ENCODE results near the gene APC.
"Not testable (repeated sequence)": the region's sequence is repeated elsewhere in the genome, so short reads cannot be mapped to it uniquely, and the experiment has no call there.

APC gene

GRCh38 chr5:112716895-112717294, 20.8 kb upstream of the APC start:
- DNase-seq (ENCODE audit: low spot score), result not testable (repeated sequence)

- no peak for DNase-seq (ENCODE audit: low spot score)
Observed at GRCh38 chr5:112717506-112718082, 20.1 kb upstream of the APC start.

GRCh38 chr5:112718344-112718743, 19.3 kb upstream of the APC start:
- DNase-seq (ENCODE audit: low spot score), result no peak

DNA sequence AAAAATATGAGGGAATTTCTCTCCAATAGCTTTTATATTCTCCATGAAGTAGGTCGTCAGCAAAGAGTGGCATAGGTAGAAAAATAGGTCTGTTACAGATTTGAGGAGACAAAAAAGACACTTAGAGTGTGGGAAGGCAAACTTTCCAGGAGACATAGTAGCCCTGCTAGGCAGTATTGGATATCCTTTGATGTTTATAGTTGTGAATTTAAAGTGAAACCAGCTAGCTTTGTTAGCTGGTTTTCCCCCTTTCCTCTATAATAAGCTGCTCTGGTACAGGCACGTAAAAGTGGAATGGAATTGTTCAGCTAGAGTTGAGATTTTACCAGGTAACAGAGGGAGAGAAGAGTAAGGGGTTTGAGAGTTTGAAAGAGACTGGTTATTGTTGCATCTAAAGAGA, 17.1 kb upstream of the APC start:
- DNase-seq (ENCODE audit: low spot score), result no peak

DNA sequence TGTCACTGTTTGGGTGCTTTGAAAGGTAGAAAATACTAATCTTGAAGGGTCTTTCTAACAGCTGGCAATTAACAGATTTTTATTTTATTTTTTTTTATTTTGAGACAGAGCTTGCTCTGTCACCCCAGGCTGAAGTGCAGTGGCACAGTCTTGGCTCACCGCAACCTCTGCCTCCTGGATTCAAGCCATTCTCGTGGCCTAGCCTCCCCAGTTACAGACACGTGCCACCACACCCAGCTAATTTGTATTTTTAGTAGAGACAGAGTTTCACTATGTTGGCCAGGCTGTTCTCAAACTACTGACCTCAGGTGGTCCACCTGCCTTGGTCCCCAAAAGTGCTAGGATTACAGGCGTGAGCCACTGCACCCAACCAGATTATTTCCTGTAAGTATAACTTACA, 12.8 kb upstream of the APC start:
- DNase-seq (ENCODE audit: low spot score), result no peak

- DNase-seq (ENCODE audit: low spot score), result no peak
Observed at GRCh38 chr5:112729630-112730029, 8.1 kb upstream of the APC start.

DNA sequence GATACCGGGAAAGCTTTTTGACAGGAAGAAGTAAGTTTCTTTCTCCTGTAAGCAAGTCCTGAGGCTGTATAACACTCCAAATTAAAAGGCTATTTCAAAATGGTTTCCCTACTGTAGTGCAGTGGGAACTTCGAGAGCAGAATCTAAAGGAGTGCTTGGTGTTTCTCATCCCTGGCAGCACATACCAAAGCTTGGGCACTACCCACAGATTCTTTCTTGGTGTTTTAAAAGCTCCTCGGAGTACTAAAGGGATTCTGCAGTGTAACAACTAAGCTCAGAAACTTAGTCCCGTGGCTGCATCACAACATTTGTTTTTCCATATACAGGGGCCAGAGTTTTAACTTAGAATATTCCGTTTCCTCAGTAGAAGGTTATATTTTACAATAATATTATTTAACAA, 5.6 kb upstream of the APC start:
- no peak for DNase-seq (ENCODE audit: low spot score)

GRCh38 chr5:112733586-112733985, 4.1 kb upstream of the APC start:
- no peak for DNase-seq (ENCODE audit: low spot score)

GRCh38 chr5:112734597-112734996, 3.1 kb upstream of the APC start:
- DNase-seq (ENCODE audit: low spot score), result no peak

DNA sequence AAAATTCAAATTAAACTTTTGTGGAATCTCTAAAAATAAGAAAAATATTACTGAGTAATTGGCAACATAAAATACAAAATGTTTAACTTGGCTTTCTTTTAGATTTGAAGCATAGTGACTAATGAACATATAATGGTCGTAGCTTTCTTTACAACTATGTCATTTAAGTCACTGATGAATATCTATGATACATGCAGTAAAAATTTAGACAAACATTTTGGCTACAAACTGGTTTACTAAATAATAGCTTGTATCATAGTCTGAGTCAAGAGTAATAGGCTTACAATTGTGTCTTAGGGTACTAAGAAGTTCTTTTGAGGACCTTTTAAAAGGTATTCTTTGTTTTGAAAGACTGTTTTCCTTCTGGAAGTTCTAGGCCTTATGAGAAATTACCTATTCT, 2.0 kb upstream of the APC start:
- DNase-seq (ENCODE audit: low spot score), result no peak

DNA sequence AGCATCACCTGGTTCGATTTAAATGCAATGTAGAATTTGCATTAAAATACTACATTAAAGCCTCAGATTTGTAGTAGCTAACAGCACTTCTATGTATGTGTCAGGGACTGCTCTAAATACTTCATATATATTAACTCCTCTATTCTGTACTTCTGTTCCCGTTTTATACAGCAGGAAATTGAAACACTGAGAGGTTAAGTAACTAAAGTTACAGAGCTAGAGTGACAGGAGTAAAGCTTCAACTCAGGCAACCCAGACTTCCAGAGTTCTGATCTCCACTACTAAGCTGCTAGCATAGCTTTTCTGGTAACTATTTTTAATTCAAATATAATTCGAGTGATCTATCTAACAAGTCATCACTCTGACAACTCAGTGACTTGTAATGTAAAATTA, 619 bp upstream of the APC start:
- DNase-seq (ENCODE audit: low spot score), result no peak

DNA sequence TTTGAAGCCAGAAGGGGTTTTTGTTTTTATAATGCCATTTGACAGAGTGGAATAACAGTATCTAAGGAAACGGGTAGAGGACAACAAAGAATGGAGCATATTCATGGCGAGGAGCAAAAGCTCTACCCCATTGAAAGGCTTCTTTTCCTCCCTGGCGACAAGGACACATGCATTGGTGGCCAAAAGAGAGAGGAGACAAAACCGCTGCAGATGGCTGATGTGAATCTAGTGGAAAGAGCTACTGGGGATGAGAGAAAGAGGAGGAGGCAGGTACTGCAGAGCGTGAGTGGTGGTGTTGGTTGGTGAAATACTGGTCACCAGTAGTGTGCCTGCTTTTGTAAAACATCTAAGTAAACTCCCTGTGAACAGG, 491 bp downstream of the APC start:
- DNase-seq (ENCODE audit: low spot score), result peak; percentile 40

GRCh38 chr5:112742424-112742823, 4.7 kb downstream of the APC start:
- DNase-seq (ENCODE audit: low spot score), result peak; percentile 7

DNA sequence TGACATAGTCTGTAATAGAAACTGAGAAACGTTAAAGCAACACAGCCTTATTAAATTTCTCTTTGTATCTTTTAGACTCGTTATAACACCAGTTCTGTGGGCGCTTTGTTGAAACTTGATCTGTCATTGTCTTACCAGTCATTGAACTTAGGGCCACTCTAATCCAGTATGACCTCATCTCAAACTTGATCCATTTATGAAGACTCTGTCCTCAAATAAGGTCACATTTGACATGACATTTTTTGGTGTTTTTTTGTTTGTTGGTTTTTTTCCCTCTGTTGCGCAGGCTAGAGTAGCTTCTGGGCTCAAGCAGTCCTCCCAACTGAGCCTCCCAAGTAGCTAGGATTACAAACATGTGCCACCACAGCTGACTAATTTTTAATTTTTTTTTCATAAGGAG, 5.9 kb downstream of the APC start:
- DNase-seq (ENCODE audit: low spot score), result no peak

- DNase-seq (ENCODE audit: low spot score), result no peak
Observed at GRCh38 chr5:112752335-112752734, 14.7 kb downstream of the APC start.

GRCh38 chr5:112755703-112756102, 18.0 kb downstream of the APC start:
- DNase-seq (ENCODE audit: low spot score), result no peak

- peak; percentile 67 for DNase-seq (ENCODE audit: low spot score)
Observed at GRCh38 chr5:112757468-112758208, 20.0 kb downstream of the APC start.

DNA sequence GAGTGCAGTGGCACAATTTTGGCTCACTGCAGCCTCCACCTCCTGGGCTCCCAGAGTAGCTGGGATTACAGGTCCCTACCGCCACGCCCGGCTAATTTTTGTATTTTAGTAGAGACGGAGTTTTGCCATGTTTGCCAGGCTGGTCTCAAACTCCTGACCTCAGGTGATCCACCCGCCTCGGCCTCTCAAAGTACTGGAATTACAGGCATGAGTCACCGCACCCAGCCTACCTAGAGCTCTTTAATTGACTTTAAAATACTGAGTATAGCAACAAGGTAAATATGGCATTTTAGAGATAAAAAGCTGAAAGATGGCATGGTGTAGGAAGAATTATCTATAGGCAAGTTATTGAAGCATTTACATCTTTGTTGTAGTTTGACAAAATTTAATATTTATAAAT, 21.0 kb downstream of the APC start:
- no peak for DNase-seq (ENCODE audit: low spot score)

- no peak for DNase-seq (ENCODE audit: low spot score)
Observed at GRCh38 chr5:112762113-112762810, 24.6 kb downstream of the APC start.

GRCh38 chr5:112763165-112763564, 25.5 kb downstream of the APC start:
- DNase-seq (ENCODE audit: low spot score), result no peak

DNA sequence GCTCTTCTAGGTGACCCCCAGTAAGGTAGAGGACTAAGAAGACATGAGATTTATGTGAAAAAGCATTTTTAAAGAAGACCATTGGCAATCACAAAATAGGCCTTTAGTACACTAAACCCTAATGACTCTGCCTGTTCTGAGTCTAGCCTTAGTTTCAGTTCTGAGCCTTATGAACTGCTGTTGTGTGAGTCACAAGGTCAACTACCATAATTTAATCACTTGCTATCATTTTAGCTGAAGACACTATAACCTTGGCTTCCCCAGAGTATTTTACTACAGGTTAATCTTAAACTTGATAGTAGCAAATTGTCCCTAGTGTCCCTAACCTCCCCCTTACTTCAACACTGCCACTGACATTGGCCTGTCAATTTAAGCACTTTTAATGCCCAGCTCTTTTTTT, 34.4 kb downstream of the APC start:
- DNase-seq (ENCODE audit: low spot score), result no peak

DNA sequence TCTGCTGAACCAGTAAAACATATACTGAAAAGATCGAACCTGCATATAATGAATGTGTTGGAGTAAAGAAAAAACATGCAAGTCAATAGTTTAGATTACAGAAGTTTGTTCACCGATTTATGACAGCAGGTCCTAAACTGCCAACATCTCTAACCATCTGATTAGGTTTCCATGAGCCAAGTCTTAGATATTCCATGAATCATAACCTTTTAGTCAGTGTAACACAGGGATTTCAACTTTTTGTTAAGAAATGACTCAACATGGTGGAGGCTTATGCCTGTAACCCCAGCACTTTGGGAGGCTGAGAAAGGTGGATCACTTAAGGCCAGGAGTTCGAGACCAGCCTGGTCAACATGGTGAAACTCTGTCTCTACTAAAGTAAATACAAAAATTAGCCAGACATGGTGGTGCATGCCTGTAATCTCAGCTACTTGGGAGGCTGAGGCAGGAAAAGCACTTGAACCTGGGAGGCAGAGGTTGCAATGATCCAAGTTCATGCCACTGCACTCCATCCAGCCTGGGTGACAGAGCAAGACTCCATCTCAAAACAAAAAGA, 38.7 kb downstream of the APC start:
- DNase-seq (ENCODE audit: low spot score), result no peak

DNA sequence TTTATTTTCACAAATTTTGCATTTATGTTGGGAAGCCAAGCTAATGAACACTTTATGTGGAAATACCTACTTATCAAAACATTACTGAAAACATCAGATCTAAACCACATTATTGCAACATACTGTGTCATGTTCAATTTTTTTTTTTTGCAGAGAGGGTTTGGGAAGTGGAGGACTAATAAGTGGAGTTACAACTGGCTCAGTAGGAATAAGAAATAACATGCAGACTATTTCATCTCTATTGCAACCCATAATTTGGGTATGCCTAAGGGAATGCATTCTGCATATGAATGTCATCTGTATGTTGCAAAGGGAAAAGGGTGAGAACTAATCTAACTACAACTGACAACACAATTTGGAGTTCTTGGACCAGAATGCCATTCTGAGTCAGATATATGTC, 41.8 kb downstream of the APC start:
- no peak for DNase-seq (ENCODE audit: low spot score)

Measured in SK-N-DZ (cell line).